Fibroblast of pulmonary artery (primary cell): ENCODE results near the gene PALLD.
A peak's percentile ranks its signal among the peaks of the same experiment; 100 is the strongest.

Experiments used
- DNase-seq: peaks from one replicate; pipeline ENCODE4 v3.0.0-alpha.2; 2010; ENCODE audit warnings: low read depth
- H3K4me3 ChIP-seq: replicated peaks from 2 replicates; pipeline ENCODE4 v1.5.1; 2011; ENCODE audit warnings: low read depth, mild to moderate bottlenecking, control low read depth, low read length, moderate library complexity
- TF ChIP-seq, protein P1 (sequence below): IDR thresholded peaks from 2 replicates; pipeline ENCODE4 v1.5.1; 2011; ENCODE audit warnings: mild to moderate bottlenecking, control low read depth, low read length, inconsistent platforms; ENCODE audit errors: missing control alignments

The PALLD gene

GRCh38 chr4:168907119-168907698 is 410.4 kb downstream of the PALLD start:
- DNase-seq = no peak
- H3K4me3 ChIP-seq = no peak overlapping the region
- TF ChIP-seq, protein P1, sequence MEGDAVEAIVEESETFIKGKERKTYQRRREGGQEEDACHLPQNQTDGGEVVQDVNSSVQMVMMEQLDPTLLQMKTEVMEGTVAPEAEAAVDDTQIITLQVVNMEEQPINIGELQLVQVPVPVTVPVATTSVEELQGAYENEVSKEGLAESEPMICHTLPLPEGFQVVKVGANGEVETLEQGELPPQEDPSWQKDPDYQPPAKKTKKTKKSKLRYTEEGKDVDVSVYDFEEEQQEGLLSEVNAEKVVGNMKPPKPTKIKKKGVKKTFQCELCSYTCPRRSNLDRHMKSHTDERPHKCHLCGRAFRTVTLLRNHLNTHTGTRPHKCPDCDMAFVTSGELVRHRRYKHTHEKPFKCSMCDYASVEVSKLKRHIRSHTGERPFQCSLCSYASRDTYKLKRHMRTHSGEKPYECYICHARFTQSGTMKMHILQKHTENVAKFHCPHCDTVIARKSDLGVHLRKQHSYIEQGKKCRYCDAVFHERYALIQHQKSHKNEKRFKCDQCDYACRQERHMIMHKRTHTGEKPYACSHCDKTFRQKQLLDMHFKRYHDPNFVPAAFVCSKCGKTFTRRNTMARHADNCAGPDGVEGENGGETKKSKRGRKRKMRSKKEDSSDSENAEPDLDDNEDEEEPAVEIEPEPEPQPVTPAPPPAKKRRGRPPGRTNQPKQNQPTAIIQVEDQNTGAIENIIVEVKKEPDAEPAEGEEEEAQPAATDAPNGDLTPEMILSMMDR = no peak

DNA sequence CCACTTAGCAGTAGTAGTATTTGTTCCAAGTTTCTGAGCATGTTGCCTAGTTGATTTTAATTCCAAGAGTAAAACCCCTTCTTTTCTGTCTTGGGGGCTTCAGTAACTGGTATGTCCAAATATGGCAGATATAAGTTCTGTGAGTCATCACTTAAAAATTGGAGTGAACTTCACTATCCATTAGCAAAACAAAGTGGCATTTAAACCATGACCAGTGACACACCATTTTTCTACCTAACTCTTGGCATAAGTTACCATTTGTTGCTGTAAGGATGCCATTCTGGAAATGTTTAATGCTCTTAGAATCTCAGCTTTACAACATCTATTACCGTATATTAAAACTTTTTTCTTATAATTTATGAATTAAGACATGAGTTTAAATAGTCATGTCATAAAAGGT is 411.2 kb downstream of the PALLD start:
- TF ChIP-seq, protein P1 = no peak
- DNase-seq = peak; percentile 62
- no peak overlapping the region for H3K4me3 ChIP-seq

DNA sequence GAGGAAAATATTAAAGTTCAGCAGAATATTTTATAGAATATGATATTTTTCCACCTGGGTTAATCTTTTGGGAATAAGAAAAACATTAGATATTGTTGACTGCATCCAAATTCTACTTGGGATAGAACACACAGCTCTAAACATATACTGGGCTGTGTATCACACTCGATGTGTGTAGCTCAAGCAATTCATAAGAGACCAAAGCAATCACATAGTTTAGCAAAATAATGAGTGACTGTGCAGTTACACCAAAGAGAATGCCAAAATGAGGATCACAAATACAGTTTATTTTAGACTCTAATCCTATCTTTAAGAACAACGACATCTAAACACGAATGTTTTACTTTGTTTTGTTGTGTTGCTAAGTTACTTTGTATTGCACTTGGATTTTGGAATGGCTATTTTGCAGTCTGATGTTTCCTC is 412.0 kb downstream of the PALLD start:
- no peak overlapping the region for H3K4me3 ChIP-seq
- TF ChIP-seq, protein P1 = no peak
- peak; percentile 45 for DNase-seq

- TF ChIP-seq, protein P1 = no peak
- H3K4me3 ChIP-seq = no peak overlapping the region
- DNase-seq = no peak
Observed at GRCh38 chr4:168914095-168914494, 417.2 kb downstream of the PALLD start.

DNA sequence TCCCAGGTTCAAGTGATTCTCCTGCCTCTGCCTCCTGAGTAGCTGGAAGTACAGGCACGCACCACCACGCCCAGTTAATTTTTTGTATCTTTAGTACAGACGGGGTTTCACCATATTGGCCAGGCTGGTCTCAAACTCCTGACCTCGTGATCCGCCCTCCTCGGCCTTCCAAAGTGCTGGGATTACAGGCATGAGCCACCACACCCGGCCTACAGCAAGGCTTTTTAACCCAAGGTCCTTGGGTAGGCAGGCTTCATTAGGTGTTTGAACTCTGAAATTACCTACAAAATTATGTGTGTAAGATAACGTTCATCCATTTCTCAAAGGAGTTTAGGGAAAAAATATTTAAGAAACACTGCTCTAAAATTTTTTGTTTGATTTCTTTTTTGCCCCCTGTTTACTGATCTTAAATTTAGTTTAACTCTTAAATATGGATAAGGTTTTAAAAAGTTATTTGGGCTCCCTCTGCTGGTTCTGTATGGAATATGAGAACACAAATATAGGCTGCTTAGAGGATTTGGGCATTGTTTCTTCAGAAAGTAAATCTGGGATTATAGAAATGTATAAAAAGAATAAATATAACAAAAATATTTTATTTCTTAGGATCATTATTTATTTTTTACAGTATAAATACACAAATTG is 420.4 kb downstream of the PALLD start:
- peak; percentile 80 for DNase-seq

DNA sequence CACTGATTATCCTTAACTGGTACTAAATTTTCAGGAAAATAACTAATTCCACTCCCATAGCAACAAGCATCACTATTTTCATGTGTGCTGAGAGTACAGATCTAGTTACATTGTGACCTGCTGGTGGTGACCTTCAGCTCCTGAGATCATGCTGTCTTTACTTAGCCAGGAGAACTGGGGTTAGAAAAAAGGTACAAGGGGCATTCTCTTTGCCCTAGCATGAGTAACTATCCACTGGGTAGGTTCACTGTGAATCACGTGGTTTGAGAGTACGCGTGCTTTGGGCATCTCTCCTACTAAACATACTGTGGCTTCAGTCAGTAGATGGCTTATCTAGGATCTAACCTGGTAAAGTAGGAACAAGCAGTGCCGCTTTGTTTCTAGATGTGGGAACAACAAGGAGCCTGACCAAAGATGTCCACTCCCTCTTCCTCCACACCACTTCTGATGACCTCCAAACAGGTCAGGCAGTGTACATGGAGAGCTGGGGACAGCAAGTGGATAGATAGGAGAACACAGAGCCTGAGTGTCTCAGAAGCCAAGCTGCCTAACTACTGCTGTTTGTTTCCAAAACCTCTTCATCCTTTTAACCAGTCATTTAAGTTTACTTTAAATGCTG is 423.0 kb downstream of the PALLD start:
- TF ChIP-seq, protein P1 = no peak
- DNase-seq = no peak

More for the DNA sequence above, 420.4 kb downstream of the PALLD start:
- H3K4me3 ChIP-seq = no peak overlapping the region
- TF ChIP-seq, protein P1 = peak; percentile 56

More for the DNA sequence above, 423.0 kb downstream of the PALLD start:
- H3K4me3 ChIP-seq = no peak overlapping the region
